ENCODE results near the gene CTNNBL1.

- TF ChIP-seq CTCF (IDR thresholded peaks at IDR 0.05), result no peak
- TF ChIP-seq POLR2AphosphoS5 (IDR thresholded peaks at IDR 0.05; ENCODE audit: low read depth, low read length), result no peak
- TF ChIP-seq YY1 (IDR thresholded peaks at IDR 0.05; ENCODE audit: low read depth), result no peak
- TF ChIP-seq EP300 (IDR thresholded peaks at IDR 0.05; ENCODE audit: borderline replicate concordance in 1 of 2, low read depth in 1 of 2, low read length in 1 of 2), result no peak
- no peak for TF ChIP-seq ZBTB33 (IDR thresholded peaks at IDR 0.05; ENCODE audit: borderline replicate concordance, low read depth)
- TF ChIP-seq TAF1 (IDR thresholded peaks at IDR 0.05; ENCODE audit: borderline replicate concordance, low read depth, low read length), result no peak
- no peak for TF ChIP-seq JUND (IDR thresholded peaks at IDR 0.05)
- TF ChIP-seq IRF3 (IDR thresholded peaks at IDR 0.05; ENCODE audit: low read depth, low read length), result no peak
- TF ChIP-seq FOXJ3 (CRISPR knock-in tag; IDR thresholded peaks at IDR 0.05), result no peak
- TF ChIP-seq RXRA (IDR thresholded peaks at IDR 0.05; ENCODE audit: borderline replicate concordance, low read depth), result no peak
- no peak for TF ChIP-seq USF1 (IDR thresholded peaks at IDR 0.05; ENCODE audit: borderline replicate concordance, low read depth)
- TF ChIP-seq REST (IDR thresholded peaks at IDR 0.05; ENCODE audit: low read depth, low read length), result peak; percentile 85
Observed at GRCh38 chr20:37901240-37901639, 207.4 kb downstream of the CTNNBL1 start.

Data from SK-N-SH (cell line).